ENCODE results near the gene KRIT1.
A peak's percentile ranks its signal among the peaks of the same experiment; 100 is the strongest.

KRIT1 gene

GRCh38 chr7:92161271-92161670 is 84.4 kb downstream of the KRIT1 start:
- no peak overlapping the region for H3K4me3 ChIP-seq
- no peak overlapping the region for H3K27ac ChIP-seq

GRCh38 chr7:92158660-92159575 is 86.8 kb downstream of the KRIT1 start:
- Histone ChIP-seq H3K27ac (peak overlapping the region in 2 of 21 experiments; percentile 15 to 56), H3K4me3 (no peak overlapping the region)

GRCh38 chr7:92156990-92157389 is 88.7 kb downstream of the KRIT1 start:
- Histone ChIP-seq H3K4me3 (no peak overlapping the region), H3K27ac (peak overlapping the region in 1 of 21 experiments; percentile 50)

DNA sequence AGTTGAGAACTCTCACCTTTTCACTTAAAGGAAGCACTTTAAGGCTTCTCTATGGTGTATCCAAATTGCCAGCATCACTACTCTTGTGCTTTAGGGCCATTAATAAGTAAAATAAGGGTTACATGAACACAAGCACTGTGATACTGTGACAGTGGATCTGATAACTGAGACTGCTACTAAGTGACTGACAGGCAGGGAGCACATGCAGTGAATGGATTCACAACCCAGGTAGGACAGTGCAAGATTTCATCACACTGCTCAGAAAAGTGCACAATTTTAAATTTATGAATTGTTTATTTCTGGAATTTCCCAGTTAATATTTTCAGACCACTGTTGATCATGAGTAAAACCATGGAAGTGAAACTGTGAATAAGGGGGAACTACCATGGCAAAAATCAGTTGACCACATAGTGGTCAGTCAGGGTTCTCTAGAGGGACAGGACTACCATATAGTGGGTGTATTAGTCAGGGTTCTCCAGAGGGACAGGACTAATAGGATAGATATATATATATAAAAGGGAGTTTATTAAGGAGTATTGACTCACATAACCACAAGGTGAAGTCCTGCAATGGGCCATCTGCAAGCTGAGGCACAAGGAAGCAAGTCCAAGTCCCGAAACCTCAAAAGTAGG is 90.5 kb downstream of the KRIT1 start:
- Histone ChIP-seq H3K27ac (no peak overlapping the region), H3K4me3 (no peak overlapping the region)

GRCh38 chr7:92150450-92151017 is 95.2 kb downstream of the KRIT1 start:
- H3K4me3 ChIP-seq = no peak overlapping the region
- H3K27ac ChIP-seq = no peak overlapping the region

DNA sequence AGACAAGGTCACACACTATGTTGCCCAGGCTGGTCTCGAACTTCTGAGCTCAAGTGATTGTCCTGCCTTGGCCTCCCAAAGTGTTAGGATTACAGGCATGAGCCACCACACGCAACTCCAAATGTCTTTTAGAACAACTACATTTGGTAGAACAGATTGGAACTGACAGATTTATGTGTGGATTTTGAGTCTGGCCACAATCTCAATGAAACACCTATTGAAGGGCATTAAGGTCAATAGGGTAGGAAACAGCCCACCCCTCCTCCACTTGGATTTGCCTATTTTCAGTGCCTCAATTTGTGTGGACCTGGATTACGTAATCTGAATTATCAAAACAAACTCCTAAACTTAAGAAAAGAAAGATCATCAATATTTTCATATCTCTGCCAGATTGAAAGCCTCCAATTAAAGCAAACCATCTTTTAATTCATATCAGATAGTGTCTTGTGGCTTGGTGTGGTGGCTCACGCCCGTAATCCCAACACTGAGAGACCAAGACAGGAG is 95.9 kb downstream of the KRIT1 start:
- Histone ChIP-seq H3K4me3 (no peak overlapping the region), H3K27ac (no peak overlapping the region)
